Endothelial cell of umbilical vein (primary cell): ENCODE data around the gene TMEM114. TPM values are rescaled to one million over a fixed set of nuclear protein-coding genes. Genes with fewer than 3 reads are reported as not detected.
"Not testable (repeated sequence)": the region's sequence is repeated elsewhere in the genome, so short reads cannot be mapped to it uniquely, and the experiment has no call there.

Experiments
- BruUV-seq: library from RNA; stranded (reverse); fragments of 400-500 nt; replicated peaks from 2 replicates; lab custom pipeline; 2021; lab: Mats Ljungman, UMichigan
- CTCF ChIA-PET: fragments of 300-600, 350-600 bp; sonication (Branson Sonifier 250); formaldehyde crosslinking; loops from one replicate; lab custom pipeline; 2021; ENCODE audit warnings: antibody characterized with exemption, inconsistent platforms; lab: Charles Lee
- POLR2A ChIA-PET: fragments of 300-600, 350-600 bp; sonication (Branson Sonifier 250); formaldehyde crosslinking; loops from one replicate; lab custom pipeline; 2021; ENCODE audit warnings: antibody characterized with exemption, inconsistent platforms; lab: Charles Lee
- DNase-seq: peaks from one replicate; pipeline ENCODE4 v3.0.0-alpha.2; 2011; ENCODE audit warnings: low read depth, low spot score
- FAIRE-seq: peaks from 2 replicates; lab custom pipeline; 2011; peaks lifted over from hg19 to GRCh38; lab: Jason Lieb, UNC
- H2AFZ ChIP-seq: 2 replicates; pipeline ENCODE4 v1.6.0; 2012; ENCODE audit warnings: low read depth, low read length, control low read depth, inconsistent platforms
- H3K27ac ChIP-seq: 2 replicates; pipeline ENCODE4 v1.5.1; 2011; ENCODE audit warnings: low read depth, mild to moderate bottlenecking, control low read depth, low read length, moderate library complexity; ENCODE audit not compliant: insufficient read depth
- H3K27me3 ChIP-seq, 2 experiments: 2 replicates each; pipeline versions ENCODE4 v1.6.0 to v1.6.1; 2011; ENCODE audit warnings: low read length in 2 of 2, mixed read lengths in 1 of 2; ENCODE audit not compliant: control insufficient read depth in 2 of 2, insufficient read depth in 2 of 2
- H3K36me3 ChIP-seq, 2 experiments: 2 replicates in 1 of 2; 3 replicates in 1 of 2; pipeline ENCODE4 v1.5.1; 2011; ENCODE audit warnings: low read length in 2 of 2, mild to moderate bottlenecking in 1 of 2, moderate library complexity in 1 of 2; ENCODE audit not compliant: control insufficient read depth in 2 of 2, insufficient read depth in 2 of 2; ENCODE audit errors: extremely low read depth in 1 of 2
- H3K4me1 ChIP-seq: 3 replicates; pipeline ENCODE4 v1.5.1; 2011; ENCODE audit warnings: mild to moderate bottlenecking, low read length; ENCODE audit not compliant: control insufficient read depth, insufficient read depth; ENCODE audit errors: extremely low read depth
- H3K4me2 ChIP-seq: 2 replicates; pipeline ENCODE4 v1.6.1; 2011; ENCODE audit warnings: low read length, control low read depth, mixed read lengths; ENCODE audit not compliant: insufficient read depth
- H3K4me3 ChIP-seq, 3 experiments: fragments of 200-600 bp in 1 of 3; sonication (generic), shearing (Covaris generic) in 1 of 3; replicated peaks in 1 of 3; 2 replicates each; pipeline ENCODE4 v1.5.1; 2011 to 2016; ENCODE audit warnings: control low read depth in 3 of 3, low read length in 3 of 3, mild to moderate bottlenecking in 2 of 3, inconsistent platforms in 1 of 3, low read depth in 1 of 3, moderate library complexity in 1 of 3; ENCODE audit not compliant: insufficient read depth in 1 of 3
- H3K79me2 ChIP-seq: 2 replicates; pipeline ENCODE4 v1.6.0; 2012; ENCODE audit warnings: low read length, inconsistent platforms; ENCODE audit not compliant: control insufficient read depth, insufficient read depth
- H3K9ac ChIP-seq: replicated peaks from 2 replicates; pipeline ENCODE3; 2011; ENCODE audit warnings: low read length, control low read depth; ENCODE audit not compliant: insufficient read depth; ENCODE audit errors: extremely low read depth
- H3K9me1 ChIP-seq: replicated peaks from 3 replicates; pipeline ENCODE4 v1.6.0; 2011; ENCODE audit warnings: mild to moderate bottlenecking, low read length; ENCODE audit not compliant: control insufficient read depth, insufficient read depth; ENCODE audit errors: extremely low read depth
- H3K9me3 ChIP-seq: replicated peaks from 2 replicates; pipeline ENCODE4 v1.5.1; 2012; ENCODE audit warnings: low read length, inconsistent platforms; ENCODE audit not compliant: control insufficient read depth, insufficient read depth
- H4K20me1 ChIP-seq: replicated peaks from 2 replicates; pipeline ENCODE3; 2011; ENCODE audit warnings: mild to moderate bottlenecking, low read length; ENCODE audit not compliant: control insufficient read depth, insufficient read depth; ENCODE audit errors: extremely low read depth
- CTCF ChIP-seq, 2 donors: IDR thresholded peaks; 1 replicate in 1 of 2; 2 replicates in 1 of 2; pipeline ENCODE4 v1.5.1; 2011; ENCODE audit warnings: low read length in 2 of 2, mild to moderate bottlenecking in 2 of 2, moderate library complexity in 2 of 2, control low read depth in 1 of 2, inconsistent platforms in 1 of 2, low read depth in 1 of 2; ENCODE audit not compliant: insufficient read depth in 1 of 2; ENCODE audit errors: extremely low read depth in 1 of 2
- EZH2 ChIP-seq: IDR thresholded peaks from 2 replicates; pipeline ENCODE4 v1.6.1; 2012; ENCODE audit warnings: borderline replicate concordance, low read depth, mild to moderate bottlenecking, moderate library complexity, low read length, inconsistent platforms; ENCODE audit not compliant: severe bottlenecking
- FOS ChIP-seq: IDR thresholded peaks from 2 replicates; pipeline ENCODE4 v1.6.1; 2011; ENCODE audit warnings: mild to moderate bottlenecking, low read length, moderate library complexity, borderline replicate concordance; ENCODE audit not compliant: insufficient read depth
- GATA2 ChIP-seq: IDR thresholded peaks from 2 replicates; pipeline ENCODE4 v1.7.0; 2011; ENCODE audit warnings: low read depth, mild to moderate bottlenecking, moderate library complexity, mixed read lengths, low read length; ENCODE audit not compliant: insufficient read length, insufficient read depth
- JUN ChIP-seq: IDR thresholded peaks from 2 replicates; pipeline ENCODE4 v1.6.1; 2011; ENCODE audit warnings: borderline replicate concordance, low read depth; ENCODE audit not compliant: insufficient read length, insufficient read depth
- MAX ChIP-seq: IDR thresholded peaks from 2 replicates; pipeline ENCODE4 v1.6.1; 2011; ENCODE audit not compliant: insufficient read depth, insufficient read length
- MYC ChIP-seq: IDR thresholded peaks from one replicate; pipeline ENCODE4 v1.6.1; 2011; ENCODE audit warnings: mild to moderate bottlenecking, low read depth, low read length
- POLR2A ChIP-seq: IDR thresholded peaks from 2 replicates; pipeline ENCODE4 v1.6.1; 2012; ENCODE audit warnings: low read depth, mild to moderate bottlenecking, control low read depth, low read length
- POLR2AphosphoS5 ChIP-seq: IDR thresholded peaks from 2 replicates; pipeline ENCODE4 v1.6.1; 2012; ENCODE audit warnings: low read depth, mild to moderate bottlenecking, control low read depth, low read length, moderate library complexity; ENCODE audit not compliant: insufficient read depth
- dilution Hi-C: fragments of 300-500 bp; cut with MboI; formaldehyde crosslinking; loops from one replicate; pipeline ENCODE4 v1.15.0; 2019; ENCODE audit warnings: low sequenced_read_pairs; ENCODE audit not compliant: extremely low pct_ligation_motif_present
- intact Hi-C: fragments of 100-400 bp; cut with micrococcal nuclease; formaldehyde crosslinking; loops from one replicate; pipeline ENCODE4 v1.10.0; 2022
- polyA plus RNA-seq, 4 experiments: library from polyadenylated mRNA; depleted of rRNA in 3 of 4; stranded (reverse) in 3 of 4; unstranded in 1 of 4; fragments of >200 nt; gene quantifications; 2 replicates each; pipeline versions ENCODE4 v1.2.1 to v1.2.3, GENCODE V29; 2011 to 2012; ENCODE audit warnings: missing spikeins in 1 of 4
- total RNA-seq: library from RNA; stranded (reverse); gene quantifications from 2 replicates; pipeline ENCODE4 v1.2.3, GENCODE V29; 2021

TMEM114 gene
- total and polyA plus RNA-seq, 2 donors (not counting 3 experiments of a cell fraction or from before 2014, with no cell fraction given): not detected

GRCh38 chr16:8571061-8571596, 19.2 kb downstream of the TMEM114 start:
- DNase-seq (no peak), FAIRE-seq (no peak)
- Histone ChIP-seq H3K9me3 (no peaks in the 10 kb centered on the region), H3K4me2 (no peak overlapping the region), H3K27ac (no peak overlapping the region), H3K27me3 (peaks cover 2 to 3% of the 10 kb centered on the region in 2 experiments), H3K79me2 (no peaks in the 10 kb centered on the region), H3K9me1 (no peaks in the 10 kb centered on the region), H2AFZ (no peak overlapping the region), H4K20me1 (no peaks in the 10 kb centered on the region), H3K36me3 (no peaks in the 10 kb centered on the region), H3K9ac (no peak overlapping the region), H3K4me3 (no peak overlapping the region), H3K4me1 (no peaks in the 10 kb centered on the region)
- CTCF ChIA-PET: no interaction called here
- intact Hi-C loops (no loop called here), dilution Hi-C loops (no loop called here)
- no TSS peak for BruUV-seq
- TF ChIP-seq MAX (no peak), MYC (no peak), CTCF (IDR thresholded peaks at IDR 0.05; ENCODE audit: extremely low read depth in 1 of 2, insufficient read depth in 1 of 2, low read depth in 1 of 2, low read length in 2 of 2) (no peak), GATA2 (no peak), FOS (no peak), EZH2 (no peak), JUN (no peak), POLR2AphosphoS5 (no peak), POLR2A (no peak)
- POLR2A ChIA-PET: no interaction called here

GRCh38 chr16:8570393-8570792, 19.9 kb downstream of the TMEM114 start:
- H3K4me1 ChIP-seq, POLR2A ChIA-PET, DNase-seq, dilution Hi-C loops, FAIRE-seq, H2AFZ ChIP-seq, H3K27ac ChIP-seq, H3K9me1 ChIP-seq, H4K20me1 ChIP-seq, H3K4me2 ChIP-seq, H3K27me3 ChIP-seq, BruUV-seq, H3K4me3 ChIP-seq, H3K9ac ChIP-seq, H3K79me2 ChIP-seq, intact Hi-C loops, H3K9me3 ChIP-seq, H3K36me3 ChIP-seq: not testable (repeated sequence)
- CTCF ChIA-PET: interaction anchor here (1.4 to 2.1 kb wide), 2 partner anchors 219 to 310 kb away, joined by 3 to 10 read pairs; no protein-coding TSS in a partner anchor
